HCT116 (cell line): ENCODE measurements around the gene EIF4EBP3.

ENCODE experiments used
- CBX3 ChIP-seq: IDR thresholded peaks from 2 replicates; pipeline ENCODE4 v1.6.1; 2012; ENCODE audit warnings: low read depth
- CTCF ChIP-seq, 3 experiments: fragments of 200-600 bp in 1 of 3; sonication (generic) in 1 of 3; IDR thresholded peaks in 2 of 3; conservative IDR thresholded peaks in 1 of 3; 2 replicates each; pipeline ENCODE4 v1.5.1; 2012 to 2017; ENCODE audit warnings: low read depth in 2 of 3, low read length in 2 of 3, antibody characterized with exemption in 1 of 3, borderline replicate concordance in 1 of 3, control low read depth in 1 of 3, mild to moderate bottlenecking in 1 of 3, mixed read lengths in 1 of 3, mixed run types in 1 of 3, moderate library complexity in 1 of 3; ENCODE audit not compliant: insufficient read depth in 1 of 3
- POLR2AphosphoS5 ChIP-seq: IDR thresholded peaks from 2 replicates; pipeline ENCODE4 v1.6.1; 2011; ENCODE audit warnings: mild to moderate bottlenecking, low read depth, low read length, moderate library complexity
- TCF7L2 ChIP-seq: IDR thresholded peaks from 2 replicates; pipeline ENCODE4 v1.7.0; 2011; ENCODE audit warnings: borderline replicate concordance, inconsistent platforms; ENCODE audit not compliant: insufficient read depth, insufficient read length; ENCODE audit errors: extremely low read depth
- ZNF274 ChIP-seq: fragments of 200-500 bp; sonication (Bioruptor generic); IDR thresholded peaks from 2 replicates; pipeline ENCODE4 v1.6.1; 2014; ENCODE audit warnings: mild to moderate bottlenecking, low read depth, low read length, inconsistent platforms
- TF ChIP-seq, protein P1 (sequence below): IDR thresholded peaks from 2 replicates; pipeline ENCODE4 v1.6.1; 2011; ENCODE audit warnings: mild to moderate bottlenecking, low read length, moderate library complexity; ENCODE audit not compliant: insufficient replicate concordance; ENCODE audit errors: extremely low read depth

DNA sequence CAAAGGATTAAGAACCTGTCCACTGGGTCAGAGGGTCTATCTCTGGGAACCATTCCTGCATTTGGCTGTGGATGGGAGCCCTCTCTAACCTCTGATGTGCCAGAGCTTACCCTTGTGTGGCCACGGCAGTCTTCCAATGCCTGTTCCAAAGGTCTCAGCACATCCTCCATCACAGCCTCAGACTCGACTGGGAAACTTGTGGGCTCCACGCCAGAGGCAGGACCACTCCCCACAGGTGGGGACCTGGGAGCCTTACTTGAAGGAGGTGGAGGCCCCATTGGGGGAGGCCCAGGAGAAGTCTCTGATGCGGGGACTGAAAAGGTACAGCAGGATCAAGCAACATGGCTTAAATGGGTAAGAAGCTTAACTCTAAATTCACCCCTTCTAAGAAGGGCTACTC, 4.4 kb downstream of the EIF4EBP3 start:
- TF ChIP-seq CTCF (IDR thresholded peaks at IDR 0.05 in 2 of 3, conservative IDR thresholded peaks at IDR 0.05 in 1 of 3; ENCODE audit: borderline replicate concordance in 1 of 3, insufficient read depth in 1 of 3, low read depth in 2 of 3, low read length in 2 of 3) (no peak), ZNF274 (no peak), POLR2AphosphoS5 (no peak), CBX3 (no peak), TCF7L2 (no peak)
- TF ChIP-seq, protein P1, sequence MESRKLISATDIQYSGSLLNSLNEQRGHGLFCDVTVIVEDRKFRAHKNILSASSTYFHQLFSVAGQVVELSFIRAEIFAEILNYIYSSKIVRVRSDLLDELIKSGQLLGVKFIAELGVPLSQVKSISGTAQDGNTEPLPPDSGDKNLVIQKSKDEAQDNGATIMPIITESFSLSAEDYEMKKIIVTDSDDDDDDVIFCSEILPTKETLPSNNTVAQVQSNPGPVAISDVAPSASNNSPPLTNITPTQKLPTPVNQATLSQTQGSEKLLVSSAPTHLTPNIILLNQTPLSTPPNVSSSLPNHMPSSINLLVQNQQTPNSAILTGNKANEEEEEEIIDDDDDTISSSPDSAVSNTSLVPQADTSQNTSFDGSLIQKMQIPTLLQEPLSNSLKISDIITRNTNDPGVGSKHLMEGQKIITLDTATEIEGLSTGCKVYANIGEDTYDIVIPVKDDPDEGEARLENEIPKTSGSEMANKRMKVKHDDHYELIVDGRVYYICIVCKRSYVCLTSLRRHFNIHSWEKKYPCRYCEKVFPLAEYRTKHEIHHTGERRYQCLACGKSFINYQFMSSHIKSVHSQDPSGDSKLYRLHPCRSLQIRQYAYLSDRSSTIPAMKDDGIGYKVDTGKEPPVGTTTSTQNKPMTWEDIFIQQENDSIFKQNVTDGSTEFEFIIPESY = no peak
